Pancreas (tissue), 10 donors: ENCODE results near the gene CASZ1. TPM values are rescaled to one million over a fixed set of nuclear protein-coding genes. Genes with fewer than 3 reads are reported as not detected.

ENCODE experiments used
- ATAC-seq, 4 donors: fragments of 200-7000 bp; cut with Tn5 transposase; one replicate each; pipeline versions ENCODE4 v1.8.0 to v1.9.1; 2020; ENCODE audit warnings: mild to moderate bottlenecking in 4 of 4, moderate library complexity in 4 of 4
- DNase-seq, 6 donors: peaks; one replicate each; pipeline ENCODE4 v3.0.0-alpha.2; 2020
- FAIRE-seq: peaks from 2 replicates; lab custom pipeline; 2012; peaks lifted over from hg19 to GRCh38; lab: Jason Lieb, UNC
- H3K27ac ChIP-seq, 4 donors: fragments of 200-600 bp; sonication (generic); 1 replicate in 3 of 4; 2 replicates in 1 of 4; pipeline versions ENCODE4 v1.5.0 to v1.8.0; 2020
- H3K27me3 ChIP-seq, 4 donors: fragments of 200-600 bp; one replicate each; pipeline ENCODE4 v1.8.0; 2021
- H3K36me3 ChIP-seq, 3 donors: fragments of 200-600 bp; sonication (generic) in 1 of 3; one replicate each; pipeline versions ENCODE4 v1.5.0 to v1.8.0; 2020 to 2021
- H3K4me1 ChIP-seq, 3 donors: fragments of 200-600 bp; one replicate each; pipeline ENCODE4 v1.8.0; 2021
- H3K4me3 ChIP-seq, 4 donors: fragments of 200-600 bp; sonication (generic) in 2 of 4; one replicate each; pipeline versions ENCODE4 v1.5.0 to v1.8.0; 2020 to 2021
- H3K9me3 ChIP-seq, 4 donors: fragments of 200-600 bp; one replicate each; pipeline ENCODE4 v1.8.0; 2021
- CTCF ChIP-seq, 4 donors: fragments of 200-600 bp; sonication (generic) in 3 of 4; IDR thresholded peaks; one replicate each; pipeline versions ENCODE4 v1.5.0 to v1.8.0; 2021; ENCODE audit warnings: antibody characterized with exemption in 4 of 4
- WGBS, 2 donors: extraction: QIAGEN DNeasy Blood & Tissue Kit; methylation state at CpG; one replicate each; pipeline ENCODE4 v1.1.7; 2013; 5-methylcytosine and 5-hydroxymethylcytosine counted together
- intact Hi-C, 3 donors: fragments of 100-400 bp; cut with DNase I; formaldehyde crosslinking; loops; one replicate each; pipeline versions ENCODE4 v1.11.1 to v1.14.2; 2022
- polyA plus RNA-seq, 2 donors: library from polyadenylated mRNA; stranded (reverse); fragments of 200-250 nt; gene quantifications; one replicate each; pipeline ENCODE4 v1.2.3, GENCODE V29; 2013
- total RNA-seq, 6 donors: library from RNA; stranded (reverse); fragmentation: NEBNext Ultra II Directional in 4 of 6; extraction: Animal tissue kit (Norgen Biotek cat#: 25700) in 4 of 6; gene quantifications; one replicate each; pipeline versions ENCODE4 v1.2.1 to v1.2.4, GENCODE V29; 2021 to 2023
- donor health status: healthy with polysubstance abuse.
- donor health status: DM: no; HTN: no; CAD: no; lungs with moderate emphysema.
- donor health status: DM: no; HTN: no; CAD: no.
- donor health status: control.
- donor health status: control.
- donor health status: Bipolar disorder and iron deficiency.
- donor health status: DM: yes; HTN: yes; CAD: no.
- donor health status: DM: no; HTN: no; CAD: no.
- donor health status: DM: no; HTN: no; CAD: no.
- donor health status: DM: yes; HTN: yes; CAD: no.

The CASZ1 gene
- total and polyA plus RNA-seq, 8 donors = 6.7 to 18.9 (median 13.8) TPM

GRCh38 chr1:10818262-10819197 is 22.1 kb upstream of the CASZ1 start:
- no peak for TF ChIP-seq CTCF (IDR thresholded peaks at IDR 0.05)
- intact Hi-C loops = no loop called here
- FAIRE-seq (no peak), ATAC-seq (no peak), DNase-seq (no peak)
- Histone ChIP-seq H3K27me3 (no peaks in the 10 kb centered on the region), H3K4me3 (no peak overlapping the region), H3K9me3 (no peaks in the 10 kb centered on the region), H3K4me1 (peaks cover 4 to 20% (median 6%) of the 10 kb centered on the region in 3 donors), H3K27ac (no peak overlapping the region), H3K36me3 (no peaks in the 10 kb centered on the region)
- WGBS, 2 donors = 87 to 93% methylated on average over 17 of the region's 17 CpGs

- TF ChIP-seq CTCF (IDR thresholded peaks at IDR 0.05) = no peak
- intact Hi-C loops = no loop called here
- WGBS, 2 donors = 91 to 94% methylated on average over 13 of the region's 13 CpGs
- DNase-seq (no peak), FAIRE-seq (no peak), ATAC-seq (no peak)
- Histone ChIP-seq H3K4me1 (peaks cover 4 to 20% (median 6%) of the 10 kb centered on the region in 3 donors), H3K36me3 (no peaks in the 10 kb centered on the region), H3K27me3 (no peaks in the 10 kb centered on the region), H3K27ac (no peak overlapping the region), H3K4me3 (no peak overlapping the region), H3K9me3 (no peaks in the 10 kb centered on the region)
Measured at GRCh38 chr1:10816743-10817369, 20.4 kb upstream of the CASZ1 start.

GRCh38 chr1:10816233-10816632 is 19.8 kb upstream of the CASZ1 start:
- peaks cover 4 to 20% (median 6%) of the 10 kb centered on the region in 3 donors for H3K4me1 ChIP-seq
- FAIRE-seq (no peak), ATAC-seq (no peak), DNase-seq (peak in 1 of 6 donors; percentile 1)
- no peaks in the 10 kb centered on the region for H3K27me3 ChIP-seq
- 69 to 79% methylated on average over 7 of the region's 7 CpGs for WGBS, 2 donors
- intact Hi-C loops = no loop called here
- H3K4me3 ChIP-seq = no peak overlapping the region
- peak overlapping the region in 1 of 4 donors; percentile 85 for H3K27ac ChIP-seq
- H3K36me3 ChIP-seq = no peaks in the 10 kb centered on the region
- no peak for TF ChIP-seq CTCF (IDR thresholded peaks at IDR 0.05)
- no peaks in the 10 kb centered on the region for H3K9me3 ChIP-seq

GRCh38 chr1:10815858-10816195 is 19.4 kb upstream of the CASZ1 start:
- Histone ChIP-seq H3K4me1 (peaks cover 4 to 20% (median 6%) of the 10 kb centered on the region in 3 donors), H3K9me3 (no peaks in the 10 kb centered on the region), H3K27me3 (no peaks in the 10 kb centered on the region), H3K4me3 (no peak overlapping the region), H3K36me3 (no peaks in the 10 kb centered on the region), H3K27ac (peak overlapping the region in 3 of 4 donors; percentile 55 to 85 (median 78))
- WGBS, 2 donors = 39 to 57% methylated on average over 5 of the region's 5 CpGs
- ATAC-seq = peak; percentile 71 to 83 (median 76)
- intact Hi-C loops = no loop called here
- no peak for FAIRE-seq
- no peak for TF ChIP-seq CTCF (IDR thresholded peaks at IDR 0.05)
- DNase-seq = peak; percentile 56 to 83 (median 65)
